OCI-LY3 (cell line): Measurements from ENCODE around the gene SLC17A9.

Experiments
- H2AFZ ChIP-seq: fragments of 200-600, 300-600 bp; shearing (Covaris generic); 2 replicates; pipeline ENCODE4 v1.6.0; 2014; ENCODE audit warnings: antibody characterized with exemption, low read depth, low read length
- H3K27ac ChIP-seq: fragments of 200-600, 300-600 bp; sonication (generic); 2 replicates; pipeline ENCODE4 v1.5.1; 2014; ENCODE audit warnings: mild to moderate bottlenecking, low read length, moderate library complexity, mixed read lengths
- H3K27me3 ChIP-seq: fragments of 200-600, 300-600 bp; sonication (generic); 2 replicates; pipeline ENCODE4 v1.6.1; 2014; ENCODE audit warnings: low read depth, low read length, mixed read lengths
- H3K36me3 ChIP-seq: fragments of 200-600, 300-600 bp; sonication (generic); replicated peaks from 2 replicates; pipeline ENCODE3; 2014; ENCODE audit warnings: low read depth, low read length, mixed read lengths
- H3K4me1 ChIP-seq: fragments of 300-600, 200-600 bp; sonication (generic); 2 replicates; pipeline ENCODE4 v1.6.1; 2014; ENCODE audit warnings: low read length, mixed read lengths
- H3K4me2 ChIP-seq: fragments of 200-600, 300-600 bp; sonication (generic); 2 replicates; pipeline ENCODE4 v1.6.1; 2014; ENCODE audit warnings: low read length, mixed read lengths
- H3K4me3 ChIP-seq: fragments of 300-600, 200-600 bp; sonication (generic); 2 replicates; pipeline ENCODE4 v1.5.1; 2014; ENCODE audit warnings: antibody characterized with exemption, mild to moderate bottlenecking, low read length, moderate library complexity
- H3K79me2 ChIP-seq: fragments of 300-600, 200-600 bp; shearing (Covaris generic); 2 replicates; pipeline ENCODE4 v1.6.1; 2014; ENCODE audit warnings: mild to moderate bottlenecking, low read length, mixed read lengths
- H3K9ac ChIP-seq: fragments of 300-600, 200-600 bp; shearing (Covaris generic); 2 replicates; pipeline ENCODE4 v1.6.0; 2014; ENCODE audit warnings: mild to moderate bottlenecking, low read length, moderate library complexity
- H3K9me3 ChIP-seq: fragments of 200-600, 300-600 bp; shearing (Covaris generic); 2 replicates; pipeline ENCODE4 v1.6.1; 2014; ENCODE audit warnings: low read length, mixed read lengths; ENCODE audit not compliant: insufficient read depth
- H4K20me1 ChIP-seq: fragments of 200-600, 300-600 bp; sonication (generic); 2 replicates; pipeline ENCODE4 v1.6.1; 2016; ENCODE audit warnings: low read length, mixed read lengths; ENCODE audit not compliant: insufficient read depth
- CTCF ChIP-seq: fragments of 200-600, 300-600 bp; sonication (generic); IDR thresholded peaks from 2 replicates; pipeline ENCODE4 v1.5.1; 2014; ENCODE audit warnings: antibody characterized with exemption, low read length, low read depth
- EZH2phosphoT487 ChIP-seq: fragments of 200-600 bp; shearing (Covaris generic); IDR thresholded peaks from 2 replicates; pipeline ENCODE4 v1.6.1; 2018; ENCODE audit warnings: antibody characterized with exemption, mixed run types, low read depth

The SLC17A9 gene

GRCh38 chr20:62927128-62927705, 25.3 kb upstream of the SLC17A9 start:
- Histone ChIP-seq H3K4me1 (peaks cover 45% of the 10 kb centered on the region), H3K9ac (peak overlapping the region; percentile 69; the same call in 1 of the 2 replicates), H3K27ac (no peak overlapping the region)

DNA sequence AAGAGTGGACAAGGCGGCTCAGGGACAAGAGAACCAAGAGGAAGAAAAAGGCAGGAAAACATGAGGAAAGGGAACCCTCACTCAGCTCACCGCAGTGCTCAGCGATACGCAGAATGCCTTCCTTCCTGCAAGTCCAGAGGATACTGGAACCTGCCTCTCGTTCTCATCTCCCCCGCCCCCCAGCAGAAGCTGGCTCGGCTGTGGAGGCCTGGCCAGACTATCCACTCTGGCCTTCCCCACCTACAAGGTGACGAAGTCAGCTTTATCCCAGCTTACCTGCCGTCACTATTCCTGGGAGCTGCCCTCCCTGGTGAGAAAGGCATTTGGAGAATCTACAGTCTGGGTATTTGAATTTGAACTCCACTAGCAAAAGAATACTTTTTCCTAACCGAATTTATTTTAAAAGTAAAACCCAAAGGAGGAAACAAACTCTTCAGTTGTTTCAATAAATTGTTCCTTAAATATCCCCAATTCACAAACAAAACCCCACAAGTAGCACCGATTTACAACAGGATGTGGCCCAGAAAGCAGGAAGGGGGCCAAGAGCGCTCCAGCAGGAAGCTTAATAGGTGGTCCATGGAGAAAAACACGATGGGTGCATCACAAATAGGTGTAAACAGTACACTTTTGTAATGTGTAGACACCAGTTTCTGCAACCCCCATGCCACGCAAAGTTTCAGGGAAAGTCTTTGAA, 24.1 kb upstream of the SLC17A9 start:
- no peak for TF ChIP-seq CTCF
- no peak for TF ChIP-seq EZH2phosphoT487
- peaks cover 41% of the 10 kb centered on the region for H3K4me1 ChIP-seq
- peaks cover 68% of the 10 kb centered on the region for H4K20me1 ChIP-seq
- H3K36me3 ChIP-seq: peaks cover 6% of the 10 kb centered on the region
- no peak overlapping the region for H3K4me3 ChIP-seq
- no peak overlapping the region for H3K9ac ChIP-seq
- H3K27ac ChIP-seq: no peak overlapping the region
- H3K79me2 ChIP-seq: peaks cover 99% of the 10 kb centered on the region
- H3K27me3 ChIP-seq: no peaks in the 10 kb centered on the region
- no peak overlapping the region for H2AFZ ChIP-seq
- H3K4me2 ChIP-seq: no peak overlapping the region
- no peaks in the 10 kb centered on the region for H3K9me3 ChIP-seq

More at GRCh38 chr20:62927128-62927705, 25.3 kb upstream of the SLC17A9 start:
- Histone ChIP-seq H2AFZ (no peak overlapping the region), H4K20me1 (peaks cover 73% of the 10 kb centered on the region), H3K36me3 (peaks cover 2% of the 10 kb centered on the region), H3K27me3 (no peaks in the 10 kb centered on the region), H3K4me3 (peak overlapping the region; percentile 88), H3K9me3 (no peaks in the 10 kb centered on the region), H3K4me2 (peak overlapping the region; percentile 96), H3K79me2 (peaks cover 99% of the 10 kb centered on the region)
- no peak for TF ChIP-seq EZH2phosphoT487
- TF ChIP-seq CTCF: no peak

DNA sequence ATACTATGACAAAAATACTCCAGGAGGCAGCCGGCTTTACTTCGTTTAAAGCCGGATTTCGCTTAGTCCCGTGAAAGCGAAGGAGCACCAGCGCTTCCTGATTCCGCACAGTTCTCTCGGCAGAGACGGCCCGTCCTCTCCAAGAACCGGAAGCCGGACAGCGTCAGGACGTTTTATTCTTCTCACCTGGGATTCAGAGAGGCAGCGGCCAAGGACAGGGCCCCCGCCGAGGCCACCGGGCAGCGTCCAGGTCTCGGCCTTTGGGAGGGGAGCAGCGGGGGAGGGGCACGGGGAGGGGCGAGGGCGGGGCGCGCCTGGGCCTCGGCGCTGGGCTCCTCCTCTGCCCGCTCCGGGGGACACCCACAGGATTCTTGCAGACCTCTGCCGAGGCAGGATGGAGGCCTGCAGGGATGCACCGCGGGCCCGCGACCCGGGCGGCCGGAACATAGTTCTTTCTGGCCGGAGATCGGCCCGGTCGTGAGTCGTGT, 23.4 kb upstream of the SLC17A9 start:
- Histone ChIP-seq H2AFZ (no peak overlapping the region), H3K4me1 (peaks cover 34% of the 10 kb centered on the region), H3K4me2 (no peak overlapping the region), H3K36me3 (peaks cover 7% of the 10 kb centered on the region), H3K4me3 (no peak overlapping the region), H3K9me3 (no peaks in the 10 kb centered on the region), H4K20me1 (peaks cover 68% of the 10 kb centered on the region), H3K27me3 (no peaks in the 10 kb centered on the region), H3K79me2 (peaks cover 99% of the 10 kb centered on the region), H3K9ac (no peak overlapping the region), H3K27ac (no peak overlapping the region)
- TF ChIP-seq CTCF: no peak
- TF ChIP-seq EZH2phosphoT487: no peak

GRCh38 chr20:62931464-62931863, 21.0 kb upstream of the SLC17A9 start:
- peaks cover 74% of the 10 kb centered on the region for H4K20me1 ChIP-seq
- peaks cover 100% of the 10 kb centered on the region for H3K79me2 ChIP-seq
- no peaks in the 10 kb centered on the region for H3K27me3 ChIP-seq
- peak overlapping the region; percentile 18; the same call in 1 of the 2 replicates for H3K27ac ChIP-seq
- H2AFZ ChIP-seq: no peak overlapping the region
- peaks cover 34% of the 10 kb centered on the region for H3K4me1 ChIP-seq
- H3K9ac ChIP-seq: no peak overlapping the region
- H3K4me3 ChIP-seq: no peak overlapping the region
- peaks cover 27% of the 10 kb centered on the region for H3K36me3 ChIP-seq
- H3K4me2 ChIP-seq: peak overlapping the region; percentile 45
- no peaks in the 10 kb centered on the region for H3K9me3 ChIP-seq
- no peak for TF ChIP-seq CTCF
- TF ChIP-seq EZH2phosphoT487: no peak
